ENCODE measurements around the gene GRIK4.

- TF ChIP-seq GATA2 (IDR thresholded peaks at IDR 0.05; ENCODE audit: low read depth, low read length) (no peak), GATA3 (IDR thresholded peaks at IDR 0.05; ENCODE audit: low read depth, low read length) (no peak)
Observed at GRCh38 chr11:120610111-120610510, 98.6 kb downstream of the GRIK4 start.
